Kasumi-1 (cell line): Measurements from ENCODE around the gene PRCD.
A peak's percentile ranks its signal among the peaks of the same experiment; 100 is the strongest.
"Not testable (repeated sequence)": the region's sequence is repeated elsewhere in the genome, so short reads cannot be mapped to it uniquely, and the experiment has no call there.

Source experiments
- DNase-seq, 2 experiments: peaks; one replicate each; lab custom pipeline; 2025; lab: John Stamatoyannopoulos, UW

The PRCD gene

DNA sequence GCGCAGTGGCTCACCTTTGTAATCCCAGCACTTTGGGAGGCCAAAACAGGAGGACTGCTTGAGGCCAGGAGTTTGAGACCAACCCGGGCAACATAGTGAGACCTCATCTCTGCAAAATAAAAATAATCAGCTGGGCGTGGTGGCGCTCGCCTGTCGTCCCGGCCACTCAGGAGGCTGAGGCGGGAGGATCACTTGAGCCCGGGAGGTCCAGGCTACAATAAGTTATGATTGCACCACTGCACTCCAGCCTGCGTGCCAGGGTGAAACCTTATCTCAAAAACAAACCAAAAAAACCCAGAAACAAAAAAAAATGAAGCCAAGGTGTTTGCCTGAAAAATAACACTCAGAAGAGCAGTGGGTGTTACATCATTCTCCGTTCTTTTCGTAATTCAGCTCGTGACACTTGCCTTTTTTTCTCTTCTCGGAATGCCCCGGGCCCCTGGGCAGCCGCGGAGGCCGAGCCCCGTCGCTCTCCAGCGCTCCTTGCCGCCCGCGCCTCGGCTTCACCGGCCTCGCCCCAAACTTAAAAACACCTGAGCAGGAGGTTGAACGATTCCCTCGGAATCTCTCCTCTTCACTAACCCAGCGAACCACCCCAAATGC is 17.0 kb downstream of the PRCD start:
- peak; percentile 54 to 65 for DNase-seq

DNA sequence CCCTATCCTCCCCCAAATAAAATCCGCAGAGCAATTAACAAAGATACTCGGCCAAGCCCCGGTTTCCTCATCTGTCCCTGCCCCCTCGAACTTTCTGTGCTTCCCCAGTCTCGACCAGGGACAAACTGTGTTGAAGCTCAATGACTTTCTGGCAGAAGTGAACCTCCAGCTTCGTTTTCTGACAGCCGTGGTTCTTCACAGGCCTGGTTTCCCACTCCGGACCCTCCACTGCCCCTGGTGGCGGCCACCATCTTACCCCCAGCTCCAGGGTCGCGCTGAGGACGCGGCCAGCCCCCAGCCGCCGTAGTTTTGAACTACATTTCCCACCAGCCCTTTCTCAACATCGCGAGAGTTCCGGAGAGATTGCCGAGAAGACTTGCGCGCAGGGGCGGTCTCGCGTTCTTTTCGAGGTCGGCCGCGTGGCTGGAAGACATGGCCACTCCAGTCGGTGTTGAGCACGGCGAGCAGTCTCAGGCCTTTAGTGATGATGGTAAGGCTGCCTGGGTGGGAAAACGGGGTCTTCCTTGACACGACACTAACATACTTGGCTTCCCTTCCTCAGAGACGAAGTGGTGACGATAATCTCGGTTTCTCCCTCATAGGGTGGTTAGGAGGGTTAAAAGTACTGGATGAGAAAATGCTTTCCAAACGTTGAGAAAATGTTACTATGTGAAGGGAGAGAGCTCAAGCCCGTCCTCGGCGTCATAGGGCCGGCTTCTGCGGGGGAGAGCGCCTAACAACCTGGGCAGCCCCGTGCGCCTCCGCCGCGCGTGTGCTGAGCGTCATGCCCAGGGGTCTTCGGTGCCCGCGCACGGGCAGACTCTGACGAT is 17.7 kb downstream of the PRCD start:
- peak; percentile 99 for DNase-seq

DNA sequence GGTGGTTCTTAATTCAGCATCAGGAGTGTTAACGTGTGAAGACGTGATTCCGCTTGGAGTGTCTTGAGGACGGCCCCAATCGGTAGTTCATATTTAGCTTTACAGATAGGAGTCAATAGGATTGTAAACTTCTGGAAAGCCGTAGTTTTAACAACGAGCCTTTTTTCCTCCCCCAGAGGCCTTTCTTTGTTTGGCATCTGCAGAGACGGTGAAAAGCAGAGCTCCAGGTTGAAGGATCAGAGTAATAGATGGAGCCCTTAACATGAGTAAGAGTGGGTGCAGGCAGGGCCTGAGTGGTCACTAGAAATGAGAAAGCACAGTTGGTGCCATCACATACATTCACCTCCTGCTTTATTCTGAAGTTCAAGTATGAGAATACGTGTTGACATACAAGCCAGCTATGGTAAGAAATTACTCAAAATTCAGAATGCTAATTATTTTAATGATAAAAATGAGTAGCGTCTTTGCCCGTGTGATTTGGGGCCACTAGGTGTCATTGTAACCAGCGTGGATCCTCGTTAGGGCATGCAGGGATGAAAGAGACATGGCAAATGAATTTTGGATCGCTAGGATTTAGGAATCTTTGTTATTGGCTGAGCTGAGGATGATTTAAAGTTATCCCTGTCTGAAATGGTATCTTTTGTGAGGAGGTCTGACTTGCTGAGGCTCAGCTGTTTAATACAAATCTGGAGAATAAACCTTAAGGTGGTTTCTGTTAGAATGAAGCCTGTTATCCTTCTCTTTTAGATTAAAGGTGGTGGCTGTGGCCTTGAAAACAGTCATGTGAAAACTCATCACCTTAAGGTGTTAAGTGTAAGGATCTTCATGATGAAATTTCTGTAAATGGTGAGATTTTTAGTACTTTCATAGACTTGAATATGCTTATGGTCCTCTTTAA is 18.6 kb downstream of the PRCD start:
- DNase-seq = peak; percentile 41 to 66

DNA sequence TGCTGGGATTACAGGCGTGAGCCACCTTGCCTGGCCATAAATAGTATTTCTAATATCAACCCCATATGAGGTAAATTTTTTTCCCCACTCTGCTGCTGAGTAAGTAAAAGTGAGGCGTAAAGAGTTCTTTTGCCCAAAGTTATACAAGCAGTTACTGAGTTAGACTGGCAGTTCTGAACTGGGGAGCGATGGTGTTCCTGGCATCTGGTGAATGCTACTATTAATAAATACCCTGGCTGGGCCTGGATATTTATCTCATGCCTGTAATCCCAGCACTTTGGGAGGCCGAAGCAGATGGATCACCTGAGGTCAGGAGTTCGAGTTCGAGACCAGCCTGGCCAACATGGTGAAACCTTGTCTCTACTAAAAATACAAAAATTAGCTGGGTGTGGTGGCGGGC is 19.6 kb downstream of the PRCD start:
- not testable (repeated sequence) for DNase-seq

DNA sequence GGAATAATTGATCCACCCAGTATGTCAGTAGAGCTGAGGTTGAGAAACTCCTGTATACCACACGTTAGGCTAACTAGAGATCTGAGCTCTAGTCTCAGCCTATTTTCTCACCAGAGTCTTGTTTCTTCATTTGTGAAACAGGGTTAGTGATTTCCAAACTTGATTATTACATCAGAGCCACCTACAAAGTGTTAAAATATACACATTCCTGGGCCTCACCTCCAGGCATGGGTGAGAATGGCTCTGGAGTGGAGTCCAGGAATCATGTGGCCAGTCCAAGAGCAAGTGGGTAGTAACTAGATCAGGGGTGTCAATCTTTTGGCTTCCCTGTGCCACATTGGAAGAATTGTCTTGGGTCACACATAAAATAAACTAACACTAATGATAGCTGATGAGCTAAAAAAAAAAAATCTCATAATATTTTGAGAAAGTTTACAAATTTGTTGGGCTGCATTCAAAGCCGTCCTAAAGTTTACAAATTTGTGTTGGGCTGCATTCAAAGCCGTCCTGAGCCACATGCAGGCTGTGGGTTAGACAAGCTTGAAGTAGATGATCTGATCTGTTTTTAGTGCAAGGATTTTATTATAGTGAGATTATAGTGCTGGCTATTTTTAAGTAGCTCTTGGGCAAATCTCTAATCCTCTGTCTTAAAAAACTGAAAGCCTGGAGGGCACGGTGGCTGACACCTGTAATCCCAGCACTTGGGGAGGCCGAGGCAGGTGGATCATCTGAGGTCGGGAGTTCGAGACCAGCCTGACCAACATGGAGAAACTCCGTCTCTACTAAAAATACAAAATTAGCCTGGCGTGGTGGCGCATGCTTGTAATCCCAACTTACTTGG is 20.4 kb downstream of the PRCD start:
- DNase-seq = no peak

DNA sequence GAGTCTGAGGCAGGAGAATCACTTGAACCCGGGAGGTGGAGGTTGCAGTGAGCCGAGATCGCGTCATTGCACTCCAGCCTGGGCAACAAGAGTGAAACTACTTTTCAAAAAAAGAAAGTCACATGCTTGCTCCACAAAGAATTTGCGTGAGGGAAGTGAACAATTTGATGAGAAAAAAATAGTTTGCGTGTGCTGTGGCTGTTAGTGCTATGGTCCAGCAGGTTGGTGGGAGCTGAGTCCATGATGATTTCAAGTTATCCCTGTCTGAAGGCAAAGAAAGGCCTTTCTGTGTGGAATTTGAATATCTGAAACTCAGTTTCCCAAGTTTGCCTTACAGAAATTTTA is 21.0 kb downstream of the PRCD start:
- DNase-seq = no peak

DNA sequence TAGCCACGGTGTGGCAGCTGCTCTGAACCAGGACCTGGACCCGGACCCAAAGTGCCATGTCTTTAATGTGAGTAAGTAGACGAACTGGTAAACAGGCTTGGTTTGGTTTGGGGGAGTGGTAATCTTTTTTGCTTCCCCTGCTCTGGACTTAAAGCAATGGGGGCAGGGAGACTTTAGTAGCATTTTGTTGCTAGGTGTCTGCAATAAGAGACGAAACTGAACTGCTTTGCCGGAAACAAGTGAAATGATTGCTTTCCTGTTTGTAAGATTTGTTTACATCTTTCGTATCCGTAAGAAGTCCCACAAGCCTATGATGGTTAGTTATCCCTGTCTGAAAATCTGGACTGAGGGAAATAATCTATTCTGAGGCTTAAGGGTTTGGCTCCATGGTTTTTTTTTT is 21.5 kb downstream of the PRCD start:
- no peak for DNase-seq

DNA sequence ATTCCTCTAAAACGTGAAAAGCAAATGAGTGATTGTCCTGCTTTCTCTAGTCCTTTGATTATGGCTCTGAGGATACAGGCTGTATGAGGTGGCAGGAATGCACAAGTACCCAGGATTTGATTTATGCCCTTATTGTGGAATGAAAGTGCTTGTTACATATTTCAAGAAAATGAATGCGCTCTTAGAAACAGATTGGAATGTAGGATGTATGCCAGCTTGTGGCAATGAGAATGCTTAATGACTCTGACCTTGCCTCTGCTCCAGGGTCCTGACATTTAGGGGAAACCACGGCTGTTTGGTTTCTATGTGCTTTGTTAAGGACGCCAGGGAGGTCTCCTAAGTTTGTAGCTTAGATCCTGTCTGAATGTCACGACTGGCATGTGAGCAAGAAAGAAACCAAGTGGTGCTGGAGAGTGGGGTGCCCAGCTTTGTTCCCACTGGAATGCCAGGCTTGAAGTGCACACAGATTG is 22.0 kb downstream of the PRCD start:
- no peak for DNase-seq

DNA sequence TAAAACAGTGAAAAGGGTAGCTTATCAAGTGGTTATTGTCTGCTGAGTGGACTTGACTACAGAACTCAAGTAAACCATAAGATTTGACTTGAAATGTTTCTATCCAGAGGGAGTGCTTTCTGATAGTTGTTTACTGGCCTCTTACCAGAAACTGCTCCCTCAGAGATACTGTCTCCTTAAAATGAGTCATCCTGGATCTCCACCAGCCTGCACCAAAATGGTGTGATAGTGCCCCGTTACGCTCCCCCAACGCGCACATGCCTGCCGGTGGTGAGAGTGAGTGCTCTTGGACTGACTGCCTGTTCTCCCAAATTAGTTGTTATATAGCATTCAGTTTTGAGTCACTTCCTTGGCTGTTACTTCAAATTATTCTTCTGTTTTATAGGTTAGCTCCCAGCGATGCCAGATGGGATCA is 22.9 kb downstream of the PRCD start:
- DNase-seq = no peak

DNA sequence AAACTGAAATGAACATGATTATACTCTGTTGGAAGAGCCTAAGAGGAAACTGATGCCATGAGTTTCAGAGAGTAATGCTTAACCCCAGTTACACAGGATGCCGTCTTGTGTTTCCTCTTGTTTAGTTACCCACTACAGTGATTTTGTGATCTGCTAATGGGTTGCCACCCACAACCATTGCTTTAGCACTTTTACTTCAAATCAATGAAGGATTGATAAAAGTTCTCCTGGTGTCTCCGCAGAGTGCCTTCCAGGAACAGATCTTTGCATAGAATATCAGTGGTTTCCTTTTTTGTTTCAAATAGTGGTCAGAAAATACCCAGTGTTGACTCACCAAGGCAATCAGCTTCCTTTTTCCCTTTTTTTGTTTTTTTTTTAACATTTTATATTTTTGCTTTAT is 23.5 kb downstream of the PRCD start:
- not testable (repeated sequence) for DNase-seq

DNA sequence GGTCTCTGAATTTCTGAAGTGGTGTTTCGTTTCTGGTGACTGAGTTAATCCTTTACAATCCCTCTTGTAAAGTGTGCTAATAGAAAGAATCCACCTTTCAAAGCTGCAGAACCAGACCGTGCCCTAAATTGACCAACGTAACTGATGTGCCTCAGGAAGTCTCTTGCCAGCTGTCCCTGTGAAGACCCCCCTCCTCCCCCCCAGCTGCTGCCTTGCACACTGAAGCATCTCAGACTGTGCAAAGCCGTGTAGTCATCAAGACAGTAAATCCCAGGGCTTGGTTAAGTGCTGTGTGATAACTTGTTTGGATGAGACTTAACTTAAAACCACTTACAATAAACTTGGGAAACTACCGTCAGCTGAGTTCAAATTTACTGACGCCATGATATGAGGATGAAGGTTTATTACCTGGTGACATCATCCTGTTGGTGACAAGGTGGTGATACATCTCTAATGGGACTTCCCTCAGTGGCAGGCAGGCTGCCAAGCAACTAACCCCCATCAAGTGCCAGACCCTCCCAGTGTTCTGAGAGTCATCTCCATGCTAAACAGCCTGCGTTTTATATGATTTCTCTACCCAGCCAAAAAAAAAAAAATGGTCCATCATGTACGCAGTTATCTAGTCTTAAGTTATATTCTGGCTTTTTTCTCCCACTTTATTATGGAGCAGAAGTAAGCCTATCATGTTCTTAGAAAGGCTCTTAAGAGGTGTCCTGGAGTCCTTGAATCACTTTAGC is 25.3 kb downstream of the PRCD start:
- not testable (repeated sequence) for DNase-seq

DNA sequence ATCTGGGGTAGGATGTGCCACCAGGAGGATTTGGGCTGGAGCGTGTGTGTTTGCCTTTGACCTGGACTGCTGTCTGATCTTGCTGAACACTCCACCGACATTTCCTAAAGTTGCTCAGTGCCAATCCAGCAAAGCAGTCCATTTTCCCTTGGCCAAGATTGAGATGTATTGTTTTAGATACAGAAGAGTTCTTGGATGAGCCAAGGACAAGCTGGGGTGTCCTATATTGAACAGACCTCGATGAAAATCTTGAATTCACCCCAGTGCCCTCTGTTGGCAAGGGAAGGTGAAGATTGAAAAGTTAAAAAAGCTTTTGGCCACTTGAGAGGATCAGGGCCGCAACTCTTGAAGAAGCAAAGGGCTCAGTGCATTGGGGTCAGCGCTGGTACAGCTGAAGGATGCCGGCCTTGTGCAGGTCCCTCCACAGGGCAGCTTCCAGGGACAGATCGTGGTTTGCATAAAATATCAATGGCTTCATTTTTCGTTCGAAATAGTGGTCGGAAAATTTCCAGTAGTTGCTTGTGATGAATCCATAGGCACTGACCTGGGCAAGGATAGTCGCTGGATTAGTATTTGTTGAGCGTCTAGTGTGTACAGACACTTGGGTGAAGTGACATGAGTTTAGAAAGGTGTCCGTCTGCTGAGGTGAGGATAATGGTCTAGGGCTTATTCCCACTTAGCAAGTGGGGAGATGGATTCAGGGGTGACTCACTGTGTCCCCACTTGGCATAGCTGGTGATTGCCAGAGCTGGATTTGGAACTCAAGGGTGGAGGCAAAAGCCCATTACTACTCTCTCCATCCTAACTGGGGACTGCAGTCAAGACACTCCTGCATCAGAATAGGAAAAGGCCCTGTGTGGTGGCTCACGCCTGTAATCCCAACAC is 26.1 kb downstream of the PRCD start:
- peak in 1 of 2 experiments; percentile 34 for DNase-seq

DNA sequence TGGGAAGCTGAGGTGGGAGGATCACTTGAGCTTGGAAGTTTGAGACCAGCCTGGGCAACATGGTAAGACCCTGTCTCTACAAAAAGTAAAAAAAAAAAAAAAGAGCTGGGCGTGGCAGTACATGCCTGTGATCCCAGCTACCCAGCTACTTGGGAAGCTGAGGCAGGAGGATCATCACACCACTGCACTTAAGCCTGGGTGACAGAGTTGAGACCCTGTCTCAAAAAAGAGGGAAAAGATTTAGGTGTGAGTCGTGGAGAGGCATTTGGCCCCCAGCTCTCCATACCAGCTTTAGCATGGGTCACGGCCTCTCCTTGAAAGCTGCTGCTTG is 26.7 kb downstream of the PRCD start:
- no peak for DNase-seq

DNA sequence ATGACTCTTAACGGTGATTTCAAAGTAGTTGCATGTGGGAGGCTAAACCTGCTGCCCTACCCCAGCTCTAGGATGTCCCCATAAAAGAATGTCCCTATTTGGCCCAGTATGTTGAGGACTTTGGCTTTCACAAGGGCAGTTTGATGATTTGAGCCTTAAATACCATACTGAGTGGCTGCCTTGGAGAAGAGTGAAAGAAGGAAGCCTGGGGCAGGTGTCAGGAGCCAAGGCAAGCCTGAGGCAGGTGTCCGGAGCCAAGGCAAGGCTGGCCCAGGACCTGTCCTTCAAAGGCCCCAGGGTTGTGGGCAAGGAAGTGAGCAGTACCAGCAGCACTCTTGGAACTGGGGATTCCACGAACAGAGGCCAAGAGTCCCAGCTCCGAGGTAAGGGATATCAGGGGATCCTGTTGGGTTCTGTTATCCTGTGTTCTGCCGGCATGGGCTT is 27.2 kb downstream of the PRCD start:
- no peak for DNase-seq

DNA sequence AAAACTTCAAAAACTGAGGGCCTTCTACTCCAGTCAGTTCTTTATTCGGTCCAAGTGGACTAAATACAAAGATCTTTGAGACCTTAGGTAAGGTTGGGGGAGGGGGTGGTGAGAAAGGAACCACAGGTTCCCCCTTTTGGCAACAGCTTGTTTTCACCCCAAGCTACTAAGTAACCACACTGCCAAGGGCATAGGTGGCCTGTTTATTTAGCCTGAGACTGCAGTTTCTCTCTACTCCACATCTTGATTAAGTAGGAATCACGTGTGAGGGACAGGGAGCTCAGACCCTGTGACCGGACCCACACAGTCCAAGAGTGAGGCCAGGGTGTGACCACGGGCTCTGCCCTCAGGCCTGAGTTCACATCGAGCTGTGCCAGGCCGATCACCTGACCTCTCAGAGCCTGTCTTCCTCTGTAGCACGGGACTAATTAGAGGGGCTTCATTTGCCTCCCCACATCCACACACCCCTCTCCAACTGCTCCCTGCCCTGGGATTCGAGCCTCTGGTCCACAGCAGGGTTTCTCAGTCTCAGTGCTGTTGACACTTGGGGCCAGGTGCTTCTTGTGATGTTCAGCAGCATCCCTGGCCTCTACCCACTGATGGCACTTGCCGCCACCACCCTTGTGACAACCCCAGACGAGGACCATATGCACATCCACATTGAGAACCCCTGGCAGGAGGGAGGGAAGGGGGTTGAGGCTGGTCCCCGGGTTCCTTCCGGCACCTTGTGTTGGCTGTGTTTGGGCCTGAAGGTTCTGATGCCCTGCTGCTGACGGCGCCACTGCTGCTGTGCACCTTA is 28.0 kb downstream of the PRCD start:
- peak; percentile 45 to 55 for DNase-seq

DNA sequence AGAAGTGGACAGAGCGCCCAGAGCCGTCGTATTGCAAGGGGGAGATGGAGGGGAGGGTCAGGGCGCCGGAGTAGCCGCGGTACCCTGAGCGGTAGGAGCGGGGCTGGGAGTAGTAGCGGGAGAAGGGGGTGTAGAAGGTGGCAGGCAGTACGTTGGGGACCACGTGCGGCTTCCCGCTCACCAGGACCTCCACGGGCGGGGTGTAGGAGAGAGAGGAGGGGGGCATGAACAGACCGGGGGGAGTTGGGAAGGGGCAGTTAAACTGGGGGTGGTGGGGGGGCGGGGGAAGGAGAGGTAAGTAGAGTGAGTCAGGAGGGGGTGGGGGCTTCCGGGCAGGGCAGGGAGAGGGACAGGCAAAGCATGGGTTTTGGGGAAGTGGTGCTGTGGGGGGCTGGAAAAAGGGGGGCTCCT is 29.0 kb downstream of the PRCD start:
- DNase-seq = no peak

DNA sequence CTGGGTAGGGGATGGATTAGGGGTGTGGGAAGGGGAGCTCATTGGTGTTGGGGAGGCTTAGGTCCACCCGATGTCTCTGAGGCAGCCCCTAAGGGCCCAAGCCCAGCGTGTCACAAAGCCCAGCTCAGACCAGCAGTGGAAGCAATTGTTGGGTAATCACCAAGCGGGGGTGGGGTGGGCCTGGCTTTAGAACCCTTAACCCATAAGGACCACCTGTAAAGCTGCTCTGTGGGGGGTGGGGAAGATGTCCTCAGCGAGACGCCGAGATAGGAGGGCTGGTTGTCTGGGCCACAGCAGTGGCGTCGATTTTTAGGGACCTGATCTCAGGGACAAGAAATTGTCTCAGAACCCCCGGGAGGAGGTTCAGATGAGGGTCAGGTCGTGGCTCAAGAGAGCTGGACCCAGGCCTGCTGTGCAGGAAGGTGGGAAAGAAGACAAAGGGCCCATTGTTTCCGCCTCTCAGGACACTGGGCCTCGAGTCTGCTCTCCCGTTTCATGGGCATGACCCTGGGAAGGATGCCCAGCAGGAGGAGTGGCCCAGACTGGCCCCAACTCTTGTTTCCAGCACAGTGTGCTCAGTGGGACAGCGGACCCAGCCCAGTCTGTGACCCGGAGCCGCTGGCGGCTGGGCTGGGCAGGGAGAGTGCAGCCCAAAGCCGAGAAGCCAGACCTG is 29.9 kb downstream of the PRCD start:
- no peak for DNase-seq

DNA sequence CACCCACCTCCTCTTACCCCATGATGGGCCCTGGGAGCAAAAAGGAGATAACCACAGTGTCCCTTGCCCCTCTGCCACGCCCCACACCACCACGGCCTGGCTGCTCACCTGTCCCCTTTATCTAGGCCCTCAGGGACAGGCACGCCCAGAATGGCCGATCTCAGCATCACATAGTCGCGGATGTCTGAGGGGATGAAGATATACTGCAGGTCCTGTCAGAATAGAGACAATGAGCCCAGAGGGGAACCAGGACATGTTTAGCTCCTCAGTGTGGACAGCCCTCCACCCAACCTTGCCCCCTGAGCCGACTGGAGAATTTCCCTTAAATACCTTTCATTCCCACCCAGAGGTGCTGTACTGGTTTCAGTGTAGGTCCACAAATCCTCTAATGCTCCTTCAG is 30.6 kb downstream of the PRCD start:
- DNase-seq = no peak
